Testis (tissue), 3 donors: ENCODE data around the gene SLK. TPM values are rescaled to one million over a fixed set of nuclear protein-coding genes. Genes with fewer than 3 reads are reported as not detected.
A peak's percentile ranks its signal among the peaks of the same experiment; 100 is the strongest.

Experiments used
- DNase-seq: peaks from one replicate; pipeline ENCODE4 v3.0.0-alpha.2; 2019
- H3K27ac ChIP-seq, 2 donors: fragments of 200-600 bp; sonication (generic); one replicate each; pipeline ENCODE4 v1.5.1; 2019
- H3K27me3 ChIP-seq: fragments of 200-600 bp; sonication (generic); one replicate; pipeline ENCODE4 v1.5.1; 2019
- H3K36me3 ChIP-seq: fragments of 200-600 bp; sonication (generic); one replicate; pipeline ENCODE4 v1.5.1; 2017; ENCODE audit warnings: low read depth; ENCODE audit errors: missing control alignments
- H3K4me1 ChIP-seq: fragments of 200-600 bp; sonication (generic); one replicate; pipeline ENCODE4 v1.5.1; 2019
- H3K4me3 ChIP-seq, 2 donors: fragments of 200-600 bp; sonication (generic); one replicate each; pipeline ENCODE4 v1.5.1; 2017 to 2019
- H3K9me3 ChIP-seq: fragments of 200-600 bp; sonication (generic); one replicate; pipeline ENCODE4 v1.5.1; 2017
- CTCF ChIP-seq, 3 experiments: fragments of 450-650 bp in 2 of 3; fragments of 200-600 bp in 1 of 3; sonication (generic) in 1 of 3; IDR thresholded peaks; one replicate each; pipeline ENCODE4 v1.5.1; 2016 to 2019; ENCODE audit warnings: antibody characterized with exemption in 3 of 3, mild to moderate bottlenecking in 2 of 3, moderate library complexity in 1 of 3
- POLR2A ChIP-seq: fragments of 450-650 bp; IDR thresholded peaks from one replicate; pipeline ENCODE4 v1.6.1; 2017; ENCODE audit warnings: antibody characterized with exemption, mild to moderate bottlenecking, moderate library complexity
- WGBS, 2 donors: methylation state at CpG; one replicate each; pipeline ENCODE4 v1.1.5; 2018; 5-methylcytosine and 5-hydroxymethylcytosine counted together
- intact Hi-C: fragments of 100-400 bp; cut with DNase I; formaldehyde crosslinking; loops from one replicate; pipeline ENCODE4 v1.15.1; 2023; ENCODE audit warnings: low total_unique reads
- polyA plus RNA-seq: library from polyadenylated mRNA; stranded (reverse); fragments of 350-450 nt; fragmentation: Illumina TruSeq; extraction: RNeasy Lipid Tissue Mini Kit (QIAGEN cat#74804); gene quantifications from one replicate; pipeline ENCODE4 v1.2.3, GENCODE V29; 2014; ENCODE audit warnings: low read depth, low replicate concordance; ENCODE audit not compliant: insufficient read depth
- total RNA-seq, 2 donors: library from RNA; depleted of rRNA; stranded (reverse); fragments of >200 nt; gene quantifications; one replicate each; pipeline ENCODE4 v1.2.3, GENCODE V29; 2016

Gene SLK
- total and polyA plus RNA-seq, 3 donors from 2014 or later, result 10.7 to 59.4 (median 57.7) TPM

- no peak for DNase-seq
- no peak overlapping the region for H3K4me3 ChIP-seq
- 50 to 52% methylated on average over 7 of the region's 7 CpGs for WGBS, 2 donors
- H3K4me1 ChIP-seq, result no peaks in the 10 kb centered on the region
- intact Hi-C loops, result no loop called here
- no peaks in the 10 kb centered on the region for H3K9me3 ChIP-seq
- H3K27me3 ChIP-seq, result no peaks in the 10 kb centered on the region
- no peak for TF ChIP-seq CTCF (IDR thresholded peaks at IDR 0.05)
- TF ChIP-seq POLR2A, result no peak
- no peaks in the 10 kb centered on the region for H3K36me3 ChIP-seq
- H3K27ac ChIP-seq, result no peak overlapping the region
Measured at GRCh38 chr10:104066945-104067344, 100.0 kb downstream of the SLK start.

GRCh38 chr10:104067525-104067924, 100.6 kb downstream of the SLK start:
- Histone ChIP-seq H3K4me3 (peak overlapping the region in 1 of 2 donors; percentile 21), H3K9me3 (no peaks in the 10 kb centered on the region), H3K4me1 (no peaks in the 10 kb centered on the region), H3K27me3 (no peaks in the 10 kb centered on the region), H3K27ac (no peak overlapping the region), H3K36me3 (no peaks in the 10 kb centered on the region)
- peak; percentile 33 for DNase-seq
- no peak for TF ChIP-seq POLR2A
- TF ChIP-seq CTCF (IDR thresholded peaks at IDR 0.05), result no peak
- intact Hi-C loops, result no loop called here
- 15 to 36% methylated on average over 12 of the region's 12 CpGs for WGBS, 2 donors

GRCh38 chr10:104069613-104070012, 102.7 kb downstream of the SLK start:
- Histone ChIP-seq H3K27me3 (no peaks in the 10 kb centered on the region), H3K36me3 (no peaks in the 10 kb centered on the region), H3K27ac (no peak overlapping the region), H3K4me1 (peaks cover 4% of the 10 kb centered on the region), H3K4me3 (no peak overlapping the region), H3K9me3 (no peaks in the 10 kb centered on the region)
- intact Hi-C loops, result no loop called here
- no peak for TF ChIP-seq POLR2A
- no peak for TF ChIP-seq CTCF (IDR thresholded peaks at IDR 0.05)
- no peak for DNase-seq
- WGBS, 2 donors, result 80 to 84% methylated on average over 6 of the region's 6 CpGs

- H3K4me3 ChIP-seq, result no peak overlapping the region
- H3K9me3 ChIP-seq, result no peaks in the 10 kb centered on the region
- no peaks in the 10 kb centered on the region for H3K36me3 ChIP-seq
- TF ChIP-seq CTCF (IDR thresholded peaks at IDR 0.05) (no peak), POLR2A (no peak)
- no peak overlapping the region for H3K27ac ChIP-seq
- 45 to 46% methylated on average over 5 of the region's 5 CpGs for WGBS, 2 donors
- peaks cover 4% of the 10 kb centered on the region for H3K4me1 ChIP-seq
- H3K27me3 ChIP-seq, result no peaks in the 10 kb centered on the region
- intact Hi-C loops, result no loop called here
- no peak for DNase-seq
Measured at GRCh38 chr10:104072786-104073185, 105.8 kb downstream of the SLK start.

GRCh38 chr10:104074505-104074904, 107.6 kb downstream of the SLK start:
- H3K36me3 ChIP-seq, result no peaks in the 10 kb centered on the region
- no peak overlapping the region for H3K27ac ChIP-seq
- H3K27me3 ChIP-seq, result no peaks in the 10 kb centered on the region
- H3K4me1 ChIP-seq, result peaks cover 4% of the 10 kb centered on the region
- TF ChIP-seq POLR2A (no peak), CTCF (IDR thresholded peaks at IDR 0.05) (no peak)
- intact Hi-C loops, result no loop called here
- DNase-seq, result no peak
- 95 to 96% methylated on average over 6 of the region's 6 CpGs for WGBS, 2 donors
- H3K9me3 ChIP-seq, result no peaks in the 10 kb centered on the region
- no peak overlapping the region for H3K4me3 ChIP-seq
